SKM-1 treated with dmso at 0.1 percent for 144 hours (cell line): Measurements from ENCODE around the gene SCTR.
A peak's percentile ranks its signal among the peaks of the same experiment; 100 is the strongest.

Experiments
- DNase-seq: peaks from one replicate; lab custom pipeline; 2025; ENCODE audit not compliant: unreplicated experiment; lab: John Stamatoyannopoulos, UW

Gene SCTR

DNA sequence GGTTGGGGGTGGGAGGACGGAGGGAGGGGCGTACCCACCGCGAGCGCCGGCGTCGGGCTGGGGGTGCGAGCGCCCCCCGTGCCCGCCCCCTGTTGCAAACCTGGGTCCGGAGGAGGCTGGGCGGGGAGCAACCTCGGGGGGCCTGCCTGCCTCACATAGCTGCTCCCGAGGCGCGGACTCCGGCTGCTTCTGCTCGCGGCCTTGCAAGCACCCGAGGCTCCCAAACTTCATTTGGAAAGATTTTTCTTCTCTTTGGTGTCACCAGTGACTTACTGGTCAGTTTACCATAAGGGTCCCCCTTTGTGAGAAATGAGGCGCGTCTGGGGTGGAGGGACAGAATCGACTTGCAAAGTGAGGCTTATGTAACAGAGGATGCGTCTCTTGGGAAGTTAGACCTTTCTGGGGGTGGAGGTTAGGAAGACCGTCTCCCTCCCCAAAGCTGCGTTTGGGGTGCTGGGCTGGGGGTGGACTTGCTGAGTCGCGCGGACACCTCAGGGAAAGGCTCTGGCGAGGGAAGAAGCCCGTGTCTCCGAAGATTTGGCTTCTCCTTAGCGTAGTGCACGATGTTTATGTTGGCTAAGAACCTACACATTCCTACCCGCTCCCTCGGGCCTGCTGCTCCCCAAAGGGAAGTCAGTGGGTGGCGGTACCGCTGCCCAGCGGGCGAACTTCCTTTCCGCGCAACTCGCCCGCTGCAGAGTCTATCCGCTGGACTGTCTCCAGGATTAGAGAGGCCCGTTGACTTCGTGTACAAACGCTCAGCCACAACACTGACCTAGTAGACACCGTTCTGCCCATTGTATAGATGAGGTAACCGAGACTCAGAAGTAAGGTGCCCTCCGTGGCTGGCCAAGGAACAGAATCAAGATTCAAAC lies 92.1 kb downstream of the SCTR start:
- DNase-seq, result no peak

DNA sequence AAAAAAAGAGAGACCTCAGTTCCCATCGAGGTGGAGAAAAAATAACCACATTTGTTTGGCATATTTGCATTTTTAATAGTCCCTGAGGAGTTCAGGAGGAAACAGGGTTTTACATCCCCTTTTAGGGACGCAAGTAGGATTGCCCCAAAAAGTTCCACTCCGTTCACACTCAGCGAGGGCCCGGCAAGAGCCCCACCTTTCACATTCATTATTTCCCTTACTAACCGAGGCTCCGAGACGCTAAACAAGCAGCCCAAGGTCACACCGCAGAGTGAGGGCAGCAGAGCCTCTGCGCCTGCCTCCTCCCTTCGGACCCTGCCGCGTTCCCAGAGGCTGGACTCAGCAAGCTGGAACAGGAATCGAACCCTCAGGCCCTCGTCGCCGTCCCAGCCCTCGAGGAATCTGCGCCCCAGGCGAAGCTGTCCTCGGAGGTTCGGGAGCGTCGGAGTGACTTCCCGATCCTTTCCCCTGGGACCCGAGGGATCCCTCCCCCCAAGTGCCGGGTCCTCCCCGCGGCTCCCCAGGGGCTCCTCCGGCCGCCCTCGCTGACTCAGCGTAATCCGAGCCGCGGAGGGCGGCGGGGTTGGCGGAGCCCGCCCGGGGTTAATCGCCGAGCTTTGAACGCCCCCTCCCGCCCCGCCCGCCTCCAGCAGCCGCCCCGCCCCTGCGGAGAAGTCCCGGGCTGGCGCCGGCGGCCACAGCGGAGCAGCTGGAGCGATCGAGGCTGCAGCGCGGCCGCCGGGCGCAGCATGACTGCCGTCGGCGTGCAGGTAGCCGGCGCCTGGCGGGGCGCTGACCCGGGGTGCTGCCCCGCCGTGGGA lies 92.9 kb downstream of the SCTR start, which contains the start of gene TMEM37:
TMEM37 (plus strand) TSS at position 700 of the 821 bp plus-strand sequence; CDS start at position 750, 50 bp downstream.
- peak; percentile 19 for DNase-seq

DNA sequence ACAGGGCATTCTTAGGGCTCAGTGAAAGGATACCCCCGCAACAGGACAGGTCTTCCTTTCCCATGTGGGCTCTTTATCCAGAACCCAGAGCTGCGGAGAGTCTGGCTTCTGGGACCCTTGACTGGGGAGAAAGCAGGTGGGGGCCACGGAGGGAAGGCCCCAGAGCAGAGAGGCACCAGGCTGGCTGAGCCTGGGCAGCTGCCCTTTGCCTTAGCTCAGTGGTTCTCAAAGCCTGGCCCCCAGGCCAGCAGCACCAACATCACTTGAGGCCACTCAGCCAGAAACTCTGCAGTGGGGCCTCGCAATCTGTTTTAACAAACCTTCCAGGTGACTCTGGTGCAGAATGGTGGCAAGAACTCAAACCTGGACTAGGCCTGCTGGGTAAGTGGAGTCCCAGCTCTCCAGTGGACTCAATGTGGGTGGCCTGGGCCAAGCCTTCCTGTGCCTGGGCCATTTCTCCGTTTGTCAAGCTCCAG lies 94.2 kb downstream of the SCTR start:
- no peak for DNase-seq

DNA sequence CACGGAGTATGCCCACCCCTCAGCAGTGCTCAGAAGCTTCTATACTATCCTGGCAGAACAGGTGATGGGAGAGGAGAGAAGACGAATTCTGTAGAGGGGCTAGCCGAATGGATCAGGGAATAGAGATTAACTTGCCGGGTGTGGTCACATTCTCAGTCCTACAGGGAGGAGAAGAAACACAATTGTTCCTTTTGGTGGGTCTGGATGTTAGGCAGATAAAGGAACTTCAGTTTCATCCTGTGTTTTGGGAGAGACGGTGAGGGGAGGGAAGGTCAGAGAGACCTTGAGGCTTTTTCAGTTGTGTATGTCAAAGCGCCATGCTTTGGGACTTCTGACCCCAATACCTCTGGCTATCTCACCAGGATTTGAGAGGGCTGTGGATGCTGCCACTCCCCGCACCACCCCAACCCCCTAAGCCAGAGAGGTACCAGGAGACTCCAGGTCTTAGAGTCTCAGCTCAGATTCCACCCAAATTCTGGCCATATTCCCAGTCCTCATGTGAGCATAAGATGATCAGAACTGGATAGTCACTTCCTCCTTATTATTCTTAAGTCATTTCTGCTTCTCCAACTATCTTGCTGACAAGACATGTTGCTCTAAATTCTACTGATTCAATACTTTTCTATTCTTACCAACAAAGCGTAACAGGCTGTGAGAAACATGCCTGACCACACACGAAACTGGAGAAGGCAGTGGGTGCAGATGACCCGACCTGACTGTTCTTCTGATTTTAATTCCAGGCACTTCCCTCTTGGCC lies 94.9 kb downstream of the SCTR start:
- DNase-seq, result no peak

DNA sequence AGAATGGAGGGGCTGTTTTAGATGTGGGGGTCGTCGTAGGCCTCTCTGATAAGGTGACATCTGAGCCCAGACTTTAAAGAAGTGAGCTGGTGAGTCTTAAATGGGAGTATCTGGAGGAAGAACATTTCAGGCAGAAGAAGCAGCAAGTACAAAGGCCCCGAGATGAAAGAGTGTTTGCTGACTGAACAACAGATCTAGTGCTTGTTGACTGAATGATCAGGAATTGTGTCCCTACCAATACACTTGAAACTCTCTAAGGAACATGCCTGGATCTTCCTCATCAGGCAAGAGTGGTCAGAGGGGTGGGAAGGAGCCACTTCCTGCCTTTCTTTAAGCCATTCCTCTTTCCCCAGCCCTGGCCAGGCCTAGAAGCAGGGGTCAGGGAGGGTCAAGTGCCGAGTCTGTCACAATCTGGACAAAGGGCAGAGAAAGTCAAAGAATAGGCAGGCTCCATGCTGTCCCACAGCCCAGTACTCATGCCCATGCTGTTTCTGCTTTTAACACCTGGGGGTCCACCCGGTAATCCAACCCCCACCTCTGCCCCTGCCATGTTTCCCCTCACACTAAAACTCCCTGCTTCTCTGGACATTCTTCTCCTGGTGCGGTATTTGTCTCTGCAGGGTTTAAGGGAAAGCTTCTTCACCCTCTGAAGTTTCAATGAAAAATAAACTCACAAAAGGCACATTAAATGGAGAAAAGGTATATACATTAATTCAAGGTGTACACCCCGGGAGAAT lies 95.6 kb downstream of the SCTR start:
- no peak for DNase-seq

DNA sequence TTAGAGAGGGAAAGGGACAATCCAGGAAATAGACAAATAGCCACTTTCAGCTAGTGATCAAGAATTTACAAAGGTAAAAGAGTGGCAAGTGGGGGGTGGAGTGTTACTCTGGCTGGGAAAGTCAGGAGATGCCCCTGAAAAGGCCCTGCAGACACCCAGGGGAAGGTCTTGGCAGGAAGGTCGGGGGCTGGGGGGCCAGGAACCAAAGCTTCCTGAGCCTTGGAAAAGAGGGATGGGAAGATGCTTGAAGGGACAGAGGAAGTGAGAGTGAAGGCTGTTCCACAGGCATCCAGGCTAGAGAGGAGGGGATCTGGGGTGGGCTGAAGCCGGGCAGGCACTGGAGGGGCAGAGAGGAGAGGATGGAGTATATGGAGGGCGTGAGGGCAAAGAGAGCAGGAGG lies 96.5 kb downstream of the SCTR start:
- no peak for DNase-seq

DNA sequence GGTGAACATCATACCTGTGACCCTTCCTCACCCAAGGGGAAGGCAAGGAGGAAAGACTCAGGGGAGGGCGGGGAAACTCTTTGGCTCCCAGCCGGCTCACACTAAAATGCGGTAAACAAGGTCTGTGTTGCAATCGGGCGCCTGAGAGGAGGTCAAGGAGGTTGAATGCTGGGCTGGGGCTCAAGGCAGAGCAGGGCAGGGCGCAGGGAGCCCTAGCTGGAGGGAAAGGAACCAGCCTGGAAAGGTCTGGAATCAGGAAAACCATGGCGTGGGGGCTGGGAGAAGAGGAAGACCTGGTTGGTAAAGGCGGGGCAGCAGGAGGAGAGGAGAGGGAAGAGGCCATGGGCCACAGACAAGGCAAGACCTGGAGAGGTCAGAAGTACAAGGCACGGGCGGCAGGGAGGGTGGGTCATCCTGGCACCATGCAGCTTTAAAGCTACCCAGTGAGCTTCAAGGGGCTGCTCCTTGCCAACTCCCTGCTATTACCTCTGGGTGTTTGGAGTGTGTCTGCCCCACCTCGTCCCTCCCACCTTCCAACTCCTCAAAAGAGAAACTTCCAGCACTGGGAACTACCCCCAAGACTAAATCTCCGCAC lies 97.4 kb downstream of the SCTR start:
- DNase-seq, result peak; percentile 63

DNA sequence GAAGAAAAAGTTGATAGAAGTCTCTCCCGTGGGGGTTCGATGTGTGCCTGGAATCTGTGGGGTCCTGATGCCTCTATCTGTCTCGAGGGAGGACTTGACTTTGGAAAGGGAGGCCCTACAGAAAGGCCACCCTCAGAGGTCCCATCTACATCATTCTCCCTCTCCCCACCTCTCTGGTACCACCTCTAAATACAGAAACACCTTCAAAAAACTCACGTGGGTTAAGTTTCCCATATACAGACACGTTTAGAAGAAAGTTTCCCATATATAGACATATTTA lies 97.9 kb downstream of the SCTR start:
- no peak for DNase-seq

DNA sequence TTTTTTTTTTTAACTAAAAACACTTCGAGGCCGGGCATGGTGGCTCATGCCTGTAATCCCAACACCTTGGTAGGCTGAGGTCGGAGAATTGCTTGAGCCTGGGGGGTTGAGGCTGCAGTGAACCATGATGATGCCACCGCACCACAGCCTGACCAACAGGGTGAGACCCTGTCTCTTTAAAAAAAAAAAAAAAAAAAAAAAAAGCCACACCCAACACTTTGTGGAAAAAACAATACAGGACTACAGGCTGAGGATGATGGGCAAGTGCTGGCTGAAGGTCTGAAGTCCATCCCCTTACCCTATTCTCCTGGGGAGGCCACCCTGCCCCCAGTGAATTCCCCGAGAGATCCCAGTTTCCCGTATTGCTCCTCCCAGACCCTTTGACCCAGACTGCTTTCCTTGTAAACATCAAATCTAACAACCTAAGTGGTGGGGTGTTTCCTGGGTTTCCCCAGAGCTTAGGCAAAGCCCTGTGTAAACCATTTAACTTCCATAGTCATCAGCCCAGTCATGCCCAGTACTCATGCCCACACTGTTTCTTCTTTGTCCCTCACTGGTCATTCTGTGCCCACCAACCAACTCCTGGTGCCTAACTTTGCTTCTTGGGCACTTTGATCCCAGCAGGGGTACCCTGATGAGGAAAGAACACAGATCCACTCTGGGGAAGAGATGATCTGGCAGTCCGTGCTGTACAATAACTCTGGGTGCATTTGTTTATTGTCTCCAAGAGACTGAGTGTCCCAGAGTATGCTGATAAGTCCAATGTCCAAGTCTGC lies 98.5 kb downstream of the SCTR start:
- DNase-seq, result no peak

DNA sequence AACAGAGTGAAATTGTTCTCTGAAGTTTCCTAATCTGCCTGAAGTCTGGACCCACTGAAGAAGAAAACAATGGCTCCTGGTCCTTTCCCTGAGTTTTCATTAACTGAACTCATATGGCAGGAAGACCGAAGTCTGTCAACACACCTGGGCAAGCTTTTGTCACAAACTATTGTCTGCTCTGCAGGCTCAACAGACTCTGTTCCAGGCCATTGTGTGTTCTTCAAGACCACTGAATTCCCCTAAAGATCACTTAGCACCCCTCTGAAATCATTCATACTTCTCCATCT lies 99.2 kb downstream of the SCTR start:
- no peak for DNase-seq

DNA sequence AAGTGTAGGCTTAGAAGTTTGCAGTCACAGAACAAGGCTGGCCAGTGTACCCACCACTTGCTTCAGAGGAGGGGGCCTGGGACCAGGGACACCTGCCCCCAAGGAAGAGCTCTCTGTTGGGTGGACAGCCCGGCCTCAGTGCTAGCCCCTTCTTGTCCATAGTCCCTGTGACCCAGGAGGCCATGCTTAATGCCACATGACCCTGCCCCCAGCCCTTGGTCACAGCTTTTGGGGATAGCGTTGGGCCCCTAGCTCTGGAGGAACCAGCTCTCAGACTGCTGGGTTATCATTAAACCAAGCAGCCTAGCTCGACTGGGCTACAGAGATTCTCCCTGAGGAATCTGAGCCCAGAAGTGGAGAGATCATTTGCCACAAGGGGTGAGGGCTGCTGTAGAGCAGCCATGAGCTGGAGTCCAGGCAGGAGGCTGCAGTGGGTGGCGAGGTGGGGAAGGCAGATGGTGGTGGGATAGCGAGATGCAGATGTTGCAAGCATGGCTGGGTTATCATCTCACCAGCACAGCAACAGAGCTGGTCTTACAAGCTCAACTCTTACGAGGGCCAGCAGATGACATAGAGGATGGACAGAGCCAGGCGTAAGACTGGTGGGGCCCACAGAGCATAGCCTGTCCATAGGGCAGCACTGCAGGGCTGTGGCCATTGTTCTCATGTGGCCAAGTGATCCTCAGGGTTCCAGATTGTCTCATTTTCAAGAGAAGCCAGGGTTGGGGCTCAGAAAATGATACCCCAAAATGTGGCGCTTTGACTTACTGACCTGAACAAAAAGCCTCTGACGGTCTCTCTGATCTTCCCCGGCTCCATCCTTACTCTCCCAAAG lies 99.8 kb downstream of the SCTR start:
- no peak for DNase-seq

DNA sequence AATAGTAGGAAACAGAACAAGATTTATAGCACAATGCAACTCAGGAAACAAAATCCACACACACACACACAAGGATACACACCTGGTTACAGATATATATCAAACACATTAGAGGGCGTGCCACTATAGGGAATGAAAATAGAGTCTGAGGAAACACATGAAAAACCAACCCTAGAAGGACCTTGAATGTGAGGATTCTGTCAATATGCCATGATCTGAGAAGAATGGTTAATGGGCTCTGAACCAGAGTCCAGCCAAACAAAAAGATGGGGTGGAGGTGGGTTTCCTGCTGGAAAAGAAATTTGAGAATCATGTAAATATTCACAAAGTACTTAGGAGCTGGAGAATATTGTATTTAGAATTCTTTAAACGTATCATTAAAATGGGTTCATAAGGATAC lies 100.5 kb downstream of the SCTR start:
- DNase-seq, result no peak

DNA sequence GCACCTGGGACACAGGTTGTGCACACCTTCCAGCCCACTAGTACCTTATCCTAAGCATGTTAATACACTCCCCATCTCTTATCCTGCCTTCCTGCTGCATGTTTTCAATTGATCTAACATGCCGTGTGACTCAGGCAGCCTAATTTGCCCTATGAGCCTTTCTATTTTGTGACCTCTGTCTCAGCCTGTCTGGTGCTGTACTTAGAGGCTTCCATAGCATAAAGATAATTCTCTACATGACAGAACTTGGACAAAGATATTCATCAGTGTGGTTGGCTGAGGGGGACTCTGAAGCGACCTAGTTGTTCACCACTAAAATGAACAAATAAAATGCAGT lies 101.2 kb downstream of the SCTR start:
- DNase-seq, result no peak

DNA sequence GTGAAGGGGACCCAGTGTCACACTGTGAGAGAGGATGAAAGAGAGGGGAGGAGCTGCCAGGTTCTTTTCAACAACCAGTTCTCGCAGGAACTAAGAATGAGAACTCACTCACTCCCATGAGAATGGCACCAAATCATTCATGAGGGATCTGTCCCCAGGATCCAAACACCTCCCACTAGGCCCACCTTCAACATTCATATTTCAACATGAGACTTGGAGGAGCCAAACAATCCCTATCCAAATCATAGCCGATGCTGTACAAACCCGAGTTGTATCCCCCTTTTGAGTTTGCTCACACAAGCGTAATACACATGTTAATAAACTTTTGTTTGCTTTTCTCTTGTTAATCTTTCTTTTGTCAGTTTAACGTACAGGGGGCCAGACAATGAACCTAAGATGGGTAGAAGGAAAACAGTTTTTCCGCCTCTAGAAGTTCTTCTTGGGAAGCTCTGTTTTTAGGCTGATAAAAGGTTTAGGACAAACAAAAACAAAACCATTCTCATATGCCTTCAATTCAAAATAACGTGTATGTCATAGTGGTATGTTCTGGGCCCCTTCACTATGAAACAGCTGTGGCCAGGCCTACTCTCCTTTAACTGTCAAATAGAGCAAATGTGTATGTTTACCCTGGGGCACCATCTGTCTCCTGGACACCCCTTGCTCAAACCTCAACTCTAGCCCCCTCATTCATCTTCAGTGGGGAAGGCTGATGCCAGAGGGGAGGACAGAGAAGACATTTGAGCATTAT lies 101.7 kb downstream of the SCTR start:
- DNase-seq, result no peak

DNA sequence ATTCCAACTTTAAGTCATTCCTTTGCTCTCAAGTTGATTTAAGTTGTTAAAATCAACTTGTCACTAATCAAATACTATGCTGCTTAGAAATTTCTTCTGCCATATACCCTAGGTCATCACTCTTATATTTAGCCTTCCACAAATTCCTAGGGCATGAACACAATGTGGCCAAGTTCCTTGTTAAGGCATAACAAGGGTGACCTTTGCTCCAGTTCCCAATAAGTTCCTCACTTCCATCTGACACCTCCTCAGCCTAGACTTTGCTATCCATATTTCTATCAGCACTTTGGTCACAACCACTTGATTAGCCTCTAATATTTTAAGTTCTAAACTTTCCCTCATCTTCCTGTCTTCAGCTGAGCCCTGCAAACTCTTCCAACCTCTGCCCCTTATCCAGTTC lies 102.5 kb downstream of the SCTR start:
- DNase-seq, result no peak

DNA sequence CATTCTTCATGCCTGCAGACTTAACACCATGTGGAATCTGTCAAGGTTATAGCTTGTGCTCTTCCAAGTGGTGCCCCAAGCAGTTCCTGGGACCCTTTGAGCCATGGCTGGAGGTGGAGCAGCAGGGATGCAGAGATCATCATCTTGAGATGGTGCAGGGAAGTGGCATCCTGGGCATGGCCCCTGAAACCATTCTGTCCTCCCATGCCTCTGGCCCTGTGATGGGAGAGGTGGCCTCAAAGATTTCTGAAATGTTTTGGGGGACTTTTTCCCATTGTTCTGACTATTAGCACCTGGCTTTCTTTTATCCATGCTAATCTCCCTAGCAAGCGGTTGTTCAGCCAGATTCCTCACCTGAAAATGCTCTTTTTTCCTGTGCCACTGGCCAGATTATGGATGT lies 103.0 kb downstream of the SCTR start:
- no peak for DNase-seq

DNA sequence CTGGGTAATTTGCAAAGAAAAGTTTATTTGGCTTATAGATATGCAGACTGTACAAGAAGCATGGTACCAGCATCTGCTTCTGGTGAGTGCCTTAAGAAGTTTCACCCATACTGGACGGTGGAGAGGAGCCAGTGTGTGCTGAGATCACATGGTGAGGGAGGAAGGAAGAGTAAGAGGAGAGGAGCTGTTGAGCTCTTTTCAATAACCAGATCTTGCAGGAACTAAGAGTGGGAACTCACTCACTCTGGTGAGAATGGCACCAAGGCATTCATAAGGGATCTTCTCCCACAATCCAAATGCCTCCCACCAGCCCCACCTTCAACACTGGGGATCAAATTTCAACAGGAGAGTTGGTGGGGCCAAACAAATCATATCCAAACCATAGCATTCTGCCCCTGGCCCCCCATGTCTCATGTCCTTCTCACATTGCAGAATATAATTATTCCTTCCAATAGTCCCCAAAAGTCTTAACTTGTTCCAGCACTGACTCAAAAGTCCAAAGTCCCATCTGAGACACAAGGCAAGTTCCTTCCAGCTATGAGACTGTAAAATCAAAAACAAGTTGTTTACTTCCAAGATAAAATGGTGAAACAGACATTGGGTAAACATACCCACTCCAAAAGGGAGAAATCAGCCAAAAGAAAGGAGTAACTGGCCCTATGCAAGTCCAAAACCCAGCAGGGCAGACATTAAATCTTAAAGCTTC lies 104.3 kb downstream of the SCTR start:
- no peak for DNase-seq

DNA sequence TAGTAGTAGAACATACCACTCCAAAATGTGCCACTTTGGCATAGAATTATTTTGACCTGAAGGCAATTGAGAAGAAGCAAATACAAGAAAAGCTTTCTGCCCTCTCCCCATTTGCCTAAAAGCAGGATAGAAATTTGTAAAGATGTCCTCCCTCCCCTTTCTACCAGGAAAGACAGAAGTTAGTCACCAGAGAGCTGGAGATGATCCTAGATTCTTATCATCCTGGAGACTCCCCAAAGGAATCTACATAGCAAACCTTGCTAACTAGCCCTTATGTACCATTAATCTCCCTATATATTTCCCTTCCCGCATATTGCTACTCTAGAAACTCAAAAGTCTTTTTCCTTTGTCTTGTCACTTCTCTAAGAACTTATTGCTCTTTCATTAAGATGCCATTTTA lies 105.2 kb downstream of the SCTR start:
- DNase-seq, result no peak
